Chondrocyte (in vitro differentiated cells): Measurements from ENCODE around the gene SLC50A1. TPM values are rescaled to one million over a fixed set of nuclear protein-coding genes. Genes with fewer than 3 reads are reported as not detected.
"Not testable (repeated sequence)": the region's sequence is repeated elsewhere in the genome, so short reads cannot be mapped to it uniquely, and the experiment has no call there.

Experiments
- DNase-seq: peaks from one replicate; pipeline ENCODE4 v3.0.0; 2021; ENCODE audit warnings: mixed read lengths, low spot score
- H3K27ac Mint-ChIP-seq: one replicate; pipeline ENCODE4 v1.8.0; 2021; ENCODE audit warnings: mild to moderate bottlenecking, moderate library complexity, mixed read lengths; ENCODE audit not compliant: unreplicated experiment
- H3K27me3 Mint-ChIP-seq: 2 replicates; pipeline ENCODE4 v1.8.0; 2021; ENCODE audit warnings: low read depth, mixed read lengths
- H3K36me3 Mint-ChIP-seq: 2 replicates; pipeline ENCODE4 v1.8.0; 2021; ENCODE audit warnings: low read depth, mixed read lengths
- H3K4me1 Mint-ChIP-seq: 2 replicates; pipeline ENCODE4 v1.8.0; 2021; ENCODE audit warnings: low read depth, mild to moderate bottlenecking, mixed read lengths
- H3K4me3 Mint-ChIP-seq: one replicate; pipeline ENCODE4 v1.8.0; 2021; ENCODE audit warnings: mild to moderate bottlenecking, moderate library complexity, mixed read lengths; ENCODE audit not compliant: unreplicated experiment
- H3K9me3 Mint-ChIP-seq: 2 replicates; pipeline ENCODE4 v1.8.0; 2021; ENCODE audit warnings: low read depth, mixed read lengths
- CTCF ChIP-seq: fragments of 200-600 bp; sonication (generic); IDR thresholded peaks from 2 replicates; pipeline ENCODE4 v1.5.0; 2021; ENCODE audit warnings: antibody characterized with exemption, mild to moderate bottlenecking, moderate library complexity
- total RNA-seq: library from RNA; stranded (reverse); gene quantifications from 3 replicates; pipeline ENCODE4 v1.2.1, GENCODE V29; 2021

Gene SLC50A1
- total RNA-seq, 1 donor from 2014 or later = 37.9 TPM

DNA sequence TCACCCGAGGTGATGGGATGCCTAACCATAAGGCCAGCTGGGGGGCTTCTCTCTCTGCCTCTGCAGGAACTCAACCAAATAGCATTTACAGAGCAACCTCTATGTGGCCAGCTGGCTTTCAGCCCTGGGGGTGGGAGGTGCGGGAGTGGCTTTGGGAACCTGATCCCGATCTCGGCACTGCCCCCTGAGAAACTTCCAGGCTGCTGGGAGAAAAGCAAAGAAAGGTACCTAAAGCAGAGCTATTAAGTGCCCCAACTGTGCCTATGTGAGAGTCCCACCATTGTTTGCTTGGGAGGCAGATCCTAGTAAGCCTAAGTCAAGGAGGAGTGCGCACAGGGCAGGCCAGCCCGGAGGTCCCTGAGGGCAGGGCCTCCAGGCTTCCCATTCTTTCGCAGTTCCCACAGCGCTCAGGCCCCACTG, 30.4 kb downstream of the SLC50A1 start:
- peaks cover 12% of the 10 kb centered on the region for H3K36me3 Mint-ChIP-seq
- no peak overlapping the region for H3K27ac Mint-ChIP-seq
- DNase-seq = no peak
- TF ChIP-seq CTCF = no peak
- no peaks in the 10 kb centered on the region for H3K9me3 Mint-ChIP-seq
- H3K4me1 Mint-ChIP-seq = peaks cover 10% of the 10 kb centered on the region
- no peak overlapping the region for H3K4me3 Mint-ChIP-seq
- no peaks in the 10 kb centered on the region for H3K27me3 Mint-ChIP-seq

DNA sequence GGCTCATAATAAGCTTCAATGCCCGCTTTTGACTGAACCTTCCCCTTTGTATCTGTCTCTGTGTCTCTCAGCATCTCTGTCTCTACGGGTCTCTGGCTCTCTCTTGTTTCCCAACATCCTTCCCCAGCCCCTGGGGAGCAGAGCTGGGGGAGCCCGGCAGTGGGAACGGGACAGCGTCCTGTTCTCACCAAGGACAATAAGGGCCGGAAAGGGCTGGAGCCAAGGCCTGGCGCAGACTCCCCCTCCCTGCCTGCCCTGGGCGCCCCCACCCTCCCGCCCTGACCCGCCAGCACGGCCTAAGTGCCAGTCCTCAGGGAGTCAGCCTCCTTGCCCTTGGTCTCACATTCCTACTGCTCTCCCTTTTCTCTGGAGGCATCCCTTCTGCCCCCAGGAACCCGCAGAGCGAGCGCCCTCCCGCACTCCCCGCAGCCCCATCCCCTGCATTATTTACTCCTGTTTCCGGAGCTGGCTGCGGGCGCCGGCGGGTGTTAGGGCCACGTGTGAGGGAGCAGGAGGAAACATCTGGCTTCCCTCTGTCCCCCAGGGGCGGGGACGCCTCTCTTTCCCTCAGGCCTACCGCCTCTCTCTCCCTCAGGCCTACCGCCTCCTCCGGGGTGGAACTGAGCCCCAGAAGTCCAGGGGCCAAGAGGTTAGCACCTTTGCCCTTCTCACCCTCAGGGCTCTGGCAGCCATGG, 31.0 kb downstream of the SLC50A1 start:
- Mint-ChIP-seq H3K27me3 (no peaks in the 10 kb centered on the region), H3K9me3 (no peaks in the 10 kb centered on the region), H3K36me3 (peaks cover 12% of the 10 kb centered on the region), H3K4me3 (no peak overlapping the region), H3K27ac (peak overlapping the region; percentile 32), H3K4me1 (peaks cover 16% of the 10 kb centered on the region)
- no peak for DNase-seq
- TF ChIP-seq CTCF = no peak

- Mint-ChIP-seq H3K27me3 (no peaks in the 10 kb centered on the region), H3K9me3 (no peaks in the 10 kb centered on the region), H3K27ac (peak overlapping the region; percentile 4), H3K4me1 (peaks cover 23% of the 10 kb centered on the region), H3K4me3 (peak overlapping the region; percentile 51), H3K36me3 (peaks cover 13% of the 10 kb centered on the region)
- TF ChIP-seq CTCF = peak; percentile 84
- DNase-seq = no peak
Measured at GRCh38 chr1:155167166-155168104, 31.8 kb downstream of the SLC50A1 start.

DNA sequence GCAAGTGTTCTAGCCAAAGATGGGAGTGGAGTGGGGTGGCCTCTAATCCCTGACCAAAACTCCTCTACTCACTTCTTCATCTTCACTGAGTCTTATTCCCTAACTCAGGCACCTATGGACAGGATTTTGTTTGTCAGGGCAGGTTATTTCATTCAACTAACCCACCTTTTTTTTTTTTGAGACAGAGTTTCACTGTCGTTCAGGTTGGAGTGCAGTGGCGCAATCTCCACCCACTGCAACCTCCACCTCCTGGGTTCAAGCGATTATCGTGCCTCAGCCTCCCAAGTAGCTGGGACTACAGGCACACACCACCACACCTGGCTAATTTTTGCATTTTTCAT, 32.4 kb downstream of the SLC50A1 start:
- not testable (repeated sequence) for H3K27me3 Mint-ChIP-seq, H3K9me3 Mint-ChIP-seq, H3K27ac Mint-ChIP-seq, DNase-seq, H3K4me3 Mint-ChIP-seq
- H3K4me1 Mint-ChIP-seq = peaks cover 26% of the 10 kb centered on the region
- H3K36me3 Mint-ChIP-seq = peaks cover 13% of the 10 kb centered on the region

GRCh38 chr1:155168456-155169210, 33.0 kb downstream of the SLC50A1 start:
- Mint-ChIP-seq H3K27me3 (no peaks in the 10 kb centered on the region), H3K4me1 (peaks cover 32% of the 10 kb centered on the region), H3K27ac (no peak overlapping the region), H3K9me3 (no peaks in the 10 kb centered on the region), H3K36me3 (peaks cover 13% of the 10 kb centered on the region), H3K4me3 (no peak overlapping the region)
- TF ChIP-seq CTCF = no peak
- DNase-seq = no peak
